ENCODE results near the gene NFS1. TPM values are rescaled to one million over a fixed set of nuclear protein-coding genes. Genes with fewer than 3 reads are reported as not detected.

Gene NFS1
- total and polyA plus RNA-seq, 12 donors, result 29.5 to 69.0 (median 57.1) TPM

- intact Hi-C loops (cut with DNase I), result loop anchor here in 7 of 10 donors (1.0 to 5.0 kb wide), 9 partner anchors 26 to 142 kb away; partner anchors contain the start of gene PHF20 (in 1 of the 7)
- WGBS, 2 donors, result 2 to 3% methylated on average over 8 of the region's 8 CpGs
Measured at GRCh38 chr20:35742741-35743523, 43.8 kb upstream of the NFS1 start.

GRCh38 chr20:35741892-35742740, 43.0 kb upstream of the NFS1 start, which contains the start of gene RBM39:
Gene RBM39, minus strand, starts transcription at chr20:35742260. Its CDS starts 1,386 bp downstream, at chr20:35740874.
- DNase-seq (peak; percentile 99 to 100), ATAC-seq (peak; percentile 94 to 97 (median 96))
- TF ChIP-seq, protein P1, sequence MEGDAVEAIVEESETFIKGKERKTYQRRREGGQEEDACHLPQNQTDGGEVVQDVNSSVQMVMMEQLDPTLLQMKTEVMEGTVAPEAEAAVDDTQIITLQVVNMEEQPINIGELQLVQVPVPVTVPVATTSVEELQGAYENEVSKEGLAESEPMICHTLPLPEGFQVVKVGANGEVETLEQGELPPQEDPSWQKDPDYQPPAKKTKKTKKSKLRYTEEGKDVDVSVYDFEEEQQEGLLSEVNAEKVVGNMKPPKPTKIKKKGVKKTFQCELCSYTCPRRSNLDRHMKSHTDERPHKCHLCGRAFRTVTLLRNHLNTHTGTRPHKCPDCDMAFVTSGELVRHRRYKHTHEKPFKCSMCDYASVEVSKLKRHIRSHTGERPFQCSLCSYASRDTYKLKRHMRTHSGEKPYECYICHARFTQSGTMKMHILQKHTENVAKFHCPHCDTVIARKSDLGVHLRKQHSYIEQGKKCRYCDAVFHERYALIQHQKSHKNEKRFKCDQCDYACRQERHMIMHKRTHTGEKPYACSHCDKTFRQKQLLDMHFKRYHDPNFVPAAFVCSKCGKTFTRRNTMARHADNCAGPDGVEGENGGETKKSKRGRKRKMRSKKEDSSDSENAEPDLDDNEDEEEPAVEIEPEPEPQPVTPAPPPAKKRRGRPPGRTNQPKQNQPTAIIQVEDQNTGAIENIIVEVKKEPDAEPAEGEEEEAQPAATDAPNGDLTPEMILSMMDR (IDR thresholded peaks at IDR 0.05), result peak in 8 of 9 donors; percentile 39 to 75 (median 56)
- Histone ChIP-seq H3K27ac (peak within 1 kb of the TSS; percentile 97 to 100 (median 99)), H3K4me1 (peaks cover 3 to 60% (median 45%) of the 10 kb centered on the region in 9 donors), H3K9me3 (no peaks in the 10 kb centered on the region), H3K4me3 (peak within 1 kb of the TSS; percentile 82 to 97 (median 86)), H3K27me3 (no peaks in the 10 kb centered on the region), H3K36me3 (peaks cover 0 to 38% (median 27%) of the 10 kb centered on the region in 9 donors)
- WGBS, 2 donors, result 0 to 1% methylated on average over 63 to 66 of the region's 66 CpGs
- intact Hi-C loops (cut with DNase I), result loop anchor here in 7 of 10 donors (1.0 to 5.0 kb wide), 9 partner anchors 27 to 143 kb away; partner anchors contain the start of gene PHF20 (in 1 of the 7)

More at GRCh38 chr20:35742741-35743523, 43.8 kb upstream of the NFS1 start:
- no peak for DNase-seq
- peaks cover 0 to 30% (median 19%) of the 10 kb centered on the region in 9 donors for H3K36me3 ChIP-seq
- H3K27ac ChIP-seq, result peak overlapping the region; percentile 86 to 100 (median 97)
- peaks cover 3 to 52% (median 39%) of the 10 kb centered on the region in 9 donors for H3K4me1 ChIP-seq
- TF ChIP-seq, protein P1 (IDR thresholded peaks at IDR 0.05), result no peak
- H3K9me3 ChIP-seq, result no peaks in the 10 kb centered on the region
- ATAC-seq, result no peak
- H3K27me3 ChIP-seq, result no peaks in the 10 kb centered on the region
- H3K4me3 ChIP-seq, result peak overlapping the region; percentile 41 to 97 (median 74)

DNA sequence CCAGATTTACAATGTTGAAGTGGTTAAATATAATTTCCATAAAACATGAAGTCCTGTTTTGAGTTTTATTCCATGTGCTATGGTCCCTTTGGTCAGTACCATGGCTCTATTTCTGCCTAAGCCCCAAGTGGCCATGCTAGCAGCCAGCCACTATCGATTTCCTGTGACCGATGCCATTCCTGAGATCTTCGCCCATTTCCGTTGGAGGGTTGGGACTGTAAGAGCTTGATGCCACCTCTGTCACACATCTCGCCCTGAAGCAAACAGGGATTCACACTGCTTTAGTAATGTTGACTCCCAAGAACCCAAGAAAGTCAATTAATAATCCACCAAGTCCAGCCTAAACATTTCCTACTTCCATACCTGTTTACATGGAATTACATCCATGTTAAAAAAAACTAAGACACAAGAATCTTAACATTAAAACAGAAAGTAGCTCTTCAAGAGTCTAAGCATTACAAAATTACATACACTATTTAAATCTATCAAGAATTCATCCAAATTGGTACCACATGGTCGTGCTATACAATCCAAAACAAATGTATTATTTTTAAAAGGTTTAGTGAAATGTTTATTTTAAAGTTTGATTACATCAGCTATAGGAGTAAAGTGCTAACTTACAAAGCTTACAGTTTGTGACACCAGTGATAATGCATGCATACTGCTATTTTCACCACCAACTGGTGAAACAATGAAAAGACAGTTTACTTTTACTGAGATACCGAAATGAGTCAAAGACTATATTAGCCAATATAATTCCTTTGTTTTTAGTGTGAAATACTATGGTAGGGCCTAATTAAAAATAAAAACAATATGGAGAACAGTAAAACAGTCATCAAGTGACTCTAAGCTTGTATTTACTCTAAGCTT, 40.4 kb upstream of the NFS1 start:
- H3K27ac ChIP-seq, result peak overlapping the region in 2 of 10 donors; percentile 0 to 99
- H3K36me3 ChIP-seq, result peaks cover 0 to 64% (median 51%) of the 10 kb centered on the region in 9 donors
- H3K27me3 ChIP-seq, result no peaks in the 10 kb centered on the region
- TF ChIP-seq, protein P1 (IDR thresholded peaks at IDR 0.05), result peak in 5 of 9 donors; percentile 12 to 33 (median 14)
- WGBS, 2 donors, result 26 to 36% methylated on average over 7 of the region's 7 CpGs
- intact Hi-C loops (cut with DNase I), result loop anchor here in 7 of 10 donors (5.0 to 10.0 kb wide), 5 partner anchors 37 to 145 kb away; no protein-coding TSS in a partner anchor
- DNase-seq (no peak), ATAC-seq (no peak)
- H3K4me1 ChIP-seq, result peaks cover 6 to 80% (median 71%) of the 10 kb centered on the region in 9 donors
- H3K4me3 ChIP-seq, result peak overlapping the region in 8 of 10 donors; percentile 2 to 97 (median 84)
- H3K9me3 ChIP-seq, result no peaks in the 10 kb centered on the region
